Adrenal gland (tissue), 5 donors: ENCODE results near the gene TAS2R30.

Experiments
- CTCF ChIP-seq, 6 experiments: fragments of 450-650 bp in 4 of 6; fragments of 200-600 bp in 2 of 6; sonication (generic) in 1 of 6; IDR thresholded peaks; 1 replicate in 5 of 6; 2 replicates in 1 of 6; pipeline versions ENCODE4 v1.5.1 to v1.8.0; 2016 to 2021; ENCODE audit warnings: antibody characterized with exemption in 6 of 6, mild to moderate bottlenecking in 2 of 6, moderate library complexity in 1 of 6
- POLR2A ChIP-seq, 2 donors: fragments of 450-650 bp; IDR thresholded peaks; one replicate each; pipeline ENCODE4 v1.6.1; 2017; ENCODE audit warnings: antibody characterized with exemption in 2 of 2, mild to moderate bottlenecking in 2 of 2, moderate library complexity in 1 of 2
- donor health status: DM: no; HTN: no; CAD: no.

- TF ChIP-seq CTCF (IDR thresholded peaks at IDR 0.05) (no peak), POLR2A (IDR thresholded peaks at IDR 0.05) (no peak)
These were observed 48.1 kb upstream of the TAS2R30 start for GRCh38 chr12:11182529-11182928.
